ENCODE data around the gene ACSS1. TPM values are rescaled to one million over a fixed set of nuclear protein-coding genes. Genes with fewer than 3 reads are reported as not detected.

Gene ACSS1
- total and polyA plus RNA-seq, 2 of the 8 experiments (the other 6 are each of a cell fraction or from before 2014, with no cell fraction given) = 2.6 to 3.4 TPM

- no peak for TF ChIP-seq BACH1 (IDR thresholded peaks at IDR 0.05; ENCODE audit: low read length)
- TF ChIP-seq ZNF274 (IDR thresholded peaks at IDR 0.05; ENCODE audit: borderline replicate concordance, extremely low read depth, low read length) = no peak
Measured at GRCh38 chr20:25089662-25090061, 31.7 kb upstream of the ACSS1 start (continued).
